Calu3 (cell line): ENCODE measurements around the gene ANKS6. TPM values are rescaled to one million over a fixed set of nuclear protein-coding genes. Genes with fewer than 3 reads are reported as not detected.

Experiments
- BruUV-seq: library from RNA; stranded (reverse); fragments of 400-500 nt; replicated peaks from 2 replicates; lab custom pipeline; 2021; lab: Mats Ljungman, UMichigan
- CTCF ChIA-PET: fragments of 300-600 bp; sonication (Branson Sonifier 250); formaldehyde crosslinking; loops from one replicate; lab custom pipeline; 2022; ENCODE audit warnings: antibody characterized with exemption; lab: Charles Lee
- DNase-seq: peaks from one replicate; pipeline ENCODE4 v3.0.0; 2022
- H3K27ac Mint-ChIP-seq: one replicate; pipeline ENCODE4 v1.8.0; 2022; ENCODE audit warnings: mixed read lengths; ENCODE audit not compliant: unreplicated experiment
- H3K27me3 Mint-ChIP-seq: one replicate; pipeline ENCODE4 v1.8.0; 2022; ENCODE audit warnings: mixed read lengths; ENCODE audit not compliant: unreplicated experiment
- H3K36me3 Mint-ChIP-seq: one replicate; pipeline ENCODE4 v1.8.0; 2022; ENCODE audit warnings: mild to moderate bottlenecking, moderate library complexity, mixed read lengths; ENCODE audit not compliant: insufficient read depth, unreplicated experiment
- H3K4me1 Mint-ChIP-seq: one replicate; pipeline ENCODE4 v1.8.0; 2022; ENCODE audit warnings: mild to moderate bottlenecking, low read depth, mixed read lengths; ENCODE audit not compliant: unreplicated experiment
- H3K4me3 Mint-ChIP-seq: one replicate; pipeline ENCODE4 v1.8.0; 2022; ENCODE audit warnings: mild to moderate bottlenecking, low read depth, moderate library complexity, mixed read lengths; ENCODE audit not compliant: unreplicated experiment
- H3K9me3 Mint-ChIP-seq: one replicate; pipeline ENCODE4 v1.8.0; 2022; ENCODE audit warnings: low read depth, mixed read lengths; ENCODE audit not compliant: unreplicated experiment
- intact Hi-C: fragments of 100-400 bp; cut with micrococcal nuclease; formaldehyde crosslinking; loops from one replicate; pipeline ENCODE4 v1.10.0; 2022; ENCODE audit not compliant: unreplicated experiment
- total RNA-seq: library from RNA; stranded (reverse); gene quantifications from 2 replicates; pipeline ENCODE4 v1.2.3, GENCODE V29; 2022
- TF ChIP-seq, protein P1 (sequence below): fragments of 200-600 bp; IDR thresholded peaks from one replicate; pipeline ENCODE4 v1.8.0; 2022; ENCODE audit warnings: antibody characterized with exemption; ENCODE audit not compliant: unreplicated experiment

ANKS6 gene
- total RNA-seq, 1 experiment from 2014 or later = 31.5 TPM

DNA sequence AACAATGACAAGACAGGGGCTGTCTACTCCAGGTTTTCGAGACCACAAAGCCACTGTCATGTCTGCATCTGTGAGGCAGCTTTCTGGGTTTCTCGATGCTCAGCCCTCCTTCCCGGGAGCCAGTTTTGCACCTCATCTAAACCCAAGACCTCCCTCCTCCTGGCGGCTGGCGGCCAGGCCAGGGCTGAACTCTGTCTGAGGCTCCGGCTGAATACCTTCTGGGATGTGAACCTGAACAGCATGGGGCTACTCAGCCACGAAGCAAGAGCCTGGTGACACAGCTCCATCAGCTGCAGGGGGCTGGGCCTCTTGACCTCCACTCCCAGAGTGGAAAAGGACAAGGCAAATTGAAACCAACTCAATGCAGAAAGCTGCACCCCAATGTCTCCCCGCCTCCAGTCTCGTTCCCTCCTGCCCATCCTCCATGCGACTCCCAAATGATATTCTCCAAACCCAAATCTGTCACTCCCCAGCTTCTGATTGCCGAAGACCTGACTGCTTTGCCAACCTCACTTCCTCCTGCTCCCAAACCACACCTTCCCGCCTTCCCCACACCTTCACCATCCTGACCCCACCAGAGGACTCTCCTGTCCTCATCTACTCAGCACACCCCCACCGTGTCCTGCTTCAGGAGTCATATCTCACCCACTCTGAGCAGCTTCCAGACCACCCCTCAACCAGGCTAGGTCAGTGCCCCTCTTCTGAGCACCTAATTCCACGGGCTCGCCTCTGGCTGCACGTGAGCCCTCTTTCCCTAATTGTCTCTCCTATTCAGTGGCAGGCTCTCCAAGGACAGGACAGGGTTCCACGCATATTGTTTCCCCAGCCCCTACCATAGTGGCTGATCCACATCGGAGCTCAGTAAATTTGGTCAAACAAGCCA, 4.5 kb downstream of the ANKS6 start:
- BruUV-seq = no TSS peak
- Mint-ChIP-seq H3K4me3 (no peak overlapping the region), H3K27ac (peak overlapping the region; percentile 31), H3K36me3 (peaks cover 13% of the 10 kb centered on the region), H3K4me1 (peaks cover 48% of the 10 kb centered on the region), H3K27me3 (no peaks in the 10 kb centered on the region), H3K9me3 (no peaks in the 10 kb centered on the region)
- CTCF ChIA-PET = interaction anchor here (0.6 kb wide), 1 partner anchor 9 kb away, joined by 3 read pairs; no protein-coding TSS in a partner anchor
- TF ChIP-seq, protein P1, sequence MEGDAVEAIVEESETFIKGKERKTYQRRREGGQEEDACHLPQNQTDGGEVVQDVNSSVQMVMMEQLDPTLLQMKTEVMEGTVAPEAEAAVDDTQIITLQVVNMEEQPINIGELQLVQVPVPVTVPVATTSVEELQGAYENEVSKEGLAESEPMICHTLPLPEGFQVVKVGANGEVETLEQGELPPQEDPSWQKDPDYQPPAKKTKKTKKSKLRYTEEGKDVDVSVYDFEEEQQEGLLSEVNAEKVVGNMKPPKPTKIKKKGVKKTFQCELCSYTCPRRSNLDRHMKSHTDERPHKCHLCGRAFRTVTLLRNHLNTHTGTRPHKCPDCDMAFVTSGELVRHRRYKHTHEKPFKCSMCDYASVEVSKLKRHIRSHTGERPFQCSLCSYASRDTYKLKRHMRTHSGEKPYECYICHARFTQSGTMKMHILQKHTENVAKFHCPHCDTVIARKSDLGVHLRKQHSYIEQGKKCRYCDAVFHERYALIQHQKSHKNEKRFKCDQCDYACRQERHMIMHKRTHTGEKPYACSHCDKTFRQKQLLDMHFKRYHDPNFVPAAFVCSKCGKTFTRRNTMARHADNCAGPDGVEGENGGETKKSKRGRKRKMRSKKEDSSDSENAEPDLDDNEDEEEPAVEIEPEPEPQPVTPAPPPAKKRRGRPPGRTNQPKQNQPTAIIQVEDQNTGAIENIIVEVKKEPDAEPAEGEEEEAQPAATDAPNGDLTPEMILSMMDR = no peak
- DNase-seq = no peak
- intact Hi-C loops = no loop called here

DNA sequence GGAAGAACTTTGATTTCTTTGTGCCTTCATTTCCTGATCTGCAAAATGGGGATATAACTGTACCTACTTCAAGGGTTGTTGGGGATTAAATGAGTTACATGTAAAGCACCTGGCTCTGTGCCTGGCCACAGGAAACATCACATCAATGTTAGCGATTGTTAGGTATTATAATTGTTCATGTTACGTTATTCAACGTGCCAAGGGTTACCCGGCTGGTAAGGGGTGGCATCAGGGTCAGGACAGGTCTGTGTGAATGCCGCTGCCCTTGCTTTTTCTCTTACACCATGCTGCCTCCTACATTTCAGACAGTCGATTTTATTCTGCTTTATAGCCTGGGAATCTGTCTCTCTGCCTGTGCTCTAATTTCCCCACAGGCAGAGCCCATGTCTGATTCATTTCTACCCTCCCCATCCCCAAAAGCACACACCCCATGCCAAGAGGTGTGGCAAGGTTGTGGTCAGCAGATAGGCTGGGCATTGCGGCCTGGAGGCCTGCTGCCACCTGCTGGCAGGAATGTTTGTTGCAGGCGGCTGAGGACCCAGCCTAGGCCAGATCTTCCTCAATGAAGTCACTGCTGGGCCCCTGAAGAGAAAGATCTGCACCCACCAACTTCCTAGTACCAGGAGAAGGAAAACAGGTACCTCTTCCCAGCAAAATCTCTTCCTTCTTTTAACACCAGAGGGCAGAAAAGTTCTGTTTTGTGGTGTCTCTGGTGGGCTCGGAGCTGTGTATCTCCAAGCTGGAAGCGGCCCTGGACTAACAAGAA, 5.3 kb downstream of the ANKS6 start:
- H3K9me3 Mint-ChIP-seq = no peaks in the 10 kb centered on the region
- no TSS peak for BruUV-seq
- peak; percentile 86 for DNase-seq
- H3K27me3 Mint-ChIP-seq = no peaks in the 10 kb centered on the region
- intact Hi-C loops = no loop called here
- TF ChIP-seq, protein P1 = peak; percentile 91
- peaks cover 6% of the 10 kb centered on the region for H3K36me3 Mint-ChIP-seq
- H3K4me1 Mint-ChIP-seq = peaks cover 47% of the 10 kb centered on the region
- CTCF ChIA-PET = interaction anchor here (0.6 kb wide), 1 partner anchor 10 kb away, joined by 3 read pairs; no protein-coding TSS in a partner anchor
- no peak overlapping the region for H3K4me3 Mint-ChIP-seq
- H3K27ac Mint-ChIP-seq = peak overlapping the region; percentile 31

DNA sequence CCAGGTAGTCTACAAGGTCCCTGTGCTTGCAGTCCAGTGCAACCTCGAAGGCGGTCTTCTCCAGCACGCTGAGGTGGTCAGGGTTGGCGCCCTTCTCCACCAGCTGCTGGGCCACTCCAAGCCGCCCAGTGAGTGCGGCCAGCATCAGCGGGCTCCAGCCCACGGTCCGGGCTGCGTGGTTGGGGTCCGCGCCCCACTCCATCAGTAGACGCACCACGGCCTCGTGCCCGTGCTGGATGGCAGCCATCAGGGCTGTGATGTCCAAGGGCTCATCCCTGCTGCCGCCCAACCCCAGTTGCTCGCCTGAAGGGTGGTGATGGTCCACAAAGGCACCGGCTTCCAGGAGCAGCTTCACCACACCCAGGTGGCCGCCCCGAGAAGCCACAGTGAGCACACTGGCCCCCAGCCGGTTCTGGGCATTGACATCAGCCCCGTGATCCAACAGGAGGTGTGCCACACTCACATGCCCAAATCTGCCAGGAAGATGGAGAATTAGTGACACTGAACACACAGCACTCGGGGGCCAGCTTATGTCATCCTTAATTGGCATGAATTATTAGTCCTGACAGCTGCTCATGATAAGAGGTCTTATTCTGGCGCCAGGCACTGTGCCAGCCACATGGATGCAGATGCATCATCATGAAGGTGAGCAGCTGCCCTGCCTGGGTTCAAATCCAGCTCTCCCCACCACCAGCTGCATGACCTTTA, 6.1 kb downstream of the ANKS6 start:
- intact Hi-C loops = no loop called here
- TF ChIP-seq, protein P1 = no peak
- Mint-ChIP-seq H3K4me3 (no peak overlapping the region), H3K27me3 (no peaks in the 10 kb centered on the region), H3K36me3 (peaks cover 10% of the 10 kb centered on the region), H3K9me3 (no peaks in the 10 kb centered on the region), H3K27ac (no peak overlapping the region), H3K4me1 (peaks cover 42% of the 10 kb centered on the region)
- no peak for DNase-seq
- no TSS peak for BruUV-seq
- CTCF ChIA-PET = no interaction called here
